ENCODE measurements around the gene TENM4.

TENM4 gene

DNA sequence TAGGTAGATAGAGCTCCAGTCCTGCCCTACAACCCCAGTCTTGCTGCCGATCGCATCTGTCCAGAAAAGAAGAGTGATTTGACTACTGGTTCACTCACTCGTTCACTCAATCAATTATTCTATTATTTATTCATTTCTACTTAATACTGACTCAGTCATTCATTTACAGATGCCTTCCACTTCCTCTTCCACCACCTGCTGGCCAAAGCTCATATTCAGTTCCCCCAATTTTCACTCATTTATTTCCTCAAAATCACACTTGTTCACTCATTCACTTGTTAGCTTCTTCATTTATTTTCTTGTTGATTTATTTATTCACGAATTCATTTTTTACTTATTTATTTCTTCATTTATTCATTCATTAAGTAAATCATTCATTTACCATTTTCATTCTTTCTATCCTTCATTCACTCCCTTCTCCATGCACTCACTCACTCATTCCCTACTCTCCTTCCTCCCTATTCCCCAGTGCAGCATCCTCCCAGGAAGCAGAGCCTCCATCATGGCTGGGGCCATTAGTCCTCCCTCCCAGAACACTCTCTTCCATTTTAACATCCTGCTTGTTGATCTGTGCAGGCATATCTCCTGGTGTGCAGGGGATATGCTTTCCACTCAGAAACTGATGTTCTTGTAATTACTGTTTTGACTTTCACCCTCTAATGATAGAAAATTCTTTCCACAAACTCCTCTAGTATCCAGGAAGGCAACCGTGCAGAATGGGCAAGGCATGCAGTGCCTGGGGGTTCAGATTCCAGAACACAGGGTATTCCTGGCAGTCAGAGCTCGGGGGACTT is 281.0 kb downstream of the TENM4 start:
- no peak for DNase-seq

DNA sequence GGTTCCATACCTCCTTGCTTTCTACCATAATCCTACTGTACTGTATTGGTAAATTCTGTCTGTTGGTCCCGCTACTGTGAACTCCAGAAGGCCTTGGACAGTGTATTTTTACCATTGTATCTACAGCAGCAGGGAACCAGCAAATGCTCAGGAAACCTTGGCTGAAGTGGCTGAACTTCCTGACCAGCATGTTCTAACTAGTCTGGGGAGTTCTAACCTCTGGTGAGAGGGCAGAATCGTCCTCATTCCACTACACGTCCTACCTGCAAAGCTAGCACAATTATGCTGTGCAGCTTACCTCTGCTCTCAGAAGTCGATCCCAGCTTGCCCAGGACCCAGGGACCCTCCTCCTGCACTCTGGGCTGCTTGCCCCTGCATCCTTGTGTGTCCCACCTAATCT is 283.1 kb downstream of the TENM4 start:
- DNase-seq: no peak

DNA sequence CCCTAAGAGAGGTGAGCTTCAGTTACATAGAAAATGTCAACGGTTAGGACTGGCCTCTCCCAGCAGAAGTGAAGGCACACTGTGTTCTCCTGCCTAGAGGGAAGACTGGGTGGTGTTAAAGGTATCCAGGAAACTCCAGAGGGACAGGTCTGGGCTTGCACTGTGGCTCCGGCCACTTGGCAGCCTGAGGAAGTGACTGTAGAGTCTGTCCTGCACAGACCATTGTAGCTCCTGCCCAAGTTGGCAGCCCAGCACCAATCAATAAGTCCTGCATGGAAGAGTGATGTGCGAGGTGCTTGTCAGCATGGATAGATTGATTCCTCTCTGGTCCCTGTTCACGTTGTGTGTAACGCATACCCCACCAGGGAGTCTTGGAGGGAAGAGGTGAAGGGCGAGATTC is 284.8 kb downstream of the TENM4 start:
- no peak for DNase-seq

DNA sequence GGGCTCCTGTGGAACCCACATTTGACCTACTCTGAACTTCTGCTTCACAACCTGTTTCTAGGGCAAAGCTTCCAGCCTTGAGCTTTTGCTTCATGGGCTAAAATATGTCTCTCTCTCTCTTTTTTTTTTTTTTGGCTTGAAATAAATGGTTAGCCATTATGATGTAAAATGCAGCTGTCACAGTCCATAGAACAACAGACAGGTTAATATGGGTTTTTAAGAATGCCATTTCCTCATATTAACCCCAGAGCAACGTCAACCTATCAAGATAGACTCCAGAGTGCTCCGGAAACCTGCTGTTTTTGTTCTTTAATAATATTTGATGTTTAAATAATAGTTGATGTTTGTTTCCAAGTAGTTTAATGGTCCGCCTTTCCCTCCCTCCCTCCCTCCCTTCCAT is 285.6 kb downstream of the TENM4 start:
- DNase-seq: no peak

DNA sequence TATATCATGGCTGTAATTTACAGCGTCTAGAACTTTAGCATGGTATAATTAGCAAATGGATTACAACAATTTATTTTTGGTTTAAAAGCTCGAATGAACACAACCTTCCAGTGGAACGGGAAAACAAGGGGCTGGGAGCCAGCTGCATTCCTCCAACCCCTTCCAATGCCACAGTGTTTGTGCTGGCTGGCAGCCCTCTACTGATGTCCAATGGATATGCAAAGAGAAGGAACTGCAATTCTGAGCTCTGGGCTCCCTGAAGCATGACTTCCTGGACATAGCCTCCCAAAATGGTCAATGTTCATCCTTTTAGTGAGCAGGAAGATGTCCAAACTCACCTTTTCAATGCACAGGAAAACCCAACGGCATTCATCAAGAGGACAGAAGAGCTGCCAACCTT is 288.3 kb downstream of the TENM4 start:
- no peak for DNase-seq

DNA sequence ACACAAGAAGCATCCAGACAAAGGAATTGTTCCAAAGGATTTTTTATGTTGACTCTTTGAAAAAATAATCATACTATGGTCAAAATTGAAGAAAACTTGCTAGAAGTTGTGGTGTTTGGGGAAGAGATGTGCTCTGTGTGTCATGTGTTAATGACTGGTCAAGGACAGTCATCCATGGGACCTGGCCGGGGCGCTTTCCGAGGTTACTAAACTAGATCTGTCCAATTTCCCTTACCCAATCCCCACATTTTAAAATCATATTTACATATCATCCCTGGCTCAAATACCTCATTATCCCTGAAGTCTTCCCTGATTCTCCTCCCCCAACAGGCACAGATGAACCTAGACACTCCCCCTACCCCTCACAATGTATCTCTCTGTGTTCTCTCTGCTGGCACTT is 289.4 kb downstream of the TENM4 start:
- DNase-seq: no peak

DNA sequence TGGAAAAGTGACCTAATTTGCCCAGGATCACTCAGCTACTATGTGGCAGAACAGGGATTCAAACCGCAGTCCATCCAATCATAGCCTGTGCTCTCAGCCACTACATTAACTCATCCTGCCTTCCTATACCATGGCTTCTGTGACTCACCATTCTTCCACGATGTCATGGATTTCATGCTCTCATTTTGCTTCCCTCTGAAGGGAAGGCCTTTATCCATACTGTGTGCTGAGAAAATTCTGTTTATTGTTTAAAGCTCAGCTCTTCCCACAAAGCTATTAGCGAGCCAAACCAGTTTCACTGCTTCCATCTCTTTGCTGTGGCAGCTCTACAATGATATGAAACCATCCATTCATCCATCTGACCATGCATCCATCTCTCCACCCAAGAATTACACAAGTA is 289.9 kb downstream of the TENM4 start:
- no peak for DNase-seq

DNA sequence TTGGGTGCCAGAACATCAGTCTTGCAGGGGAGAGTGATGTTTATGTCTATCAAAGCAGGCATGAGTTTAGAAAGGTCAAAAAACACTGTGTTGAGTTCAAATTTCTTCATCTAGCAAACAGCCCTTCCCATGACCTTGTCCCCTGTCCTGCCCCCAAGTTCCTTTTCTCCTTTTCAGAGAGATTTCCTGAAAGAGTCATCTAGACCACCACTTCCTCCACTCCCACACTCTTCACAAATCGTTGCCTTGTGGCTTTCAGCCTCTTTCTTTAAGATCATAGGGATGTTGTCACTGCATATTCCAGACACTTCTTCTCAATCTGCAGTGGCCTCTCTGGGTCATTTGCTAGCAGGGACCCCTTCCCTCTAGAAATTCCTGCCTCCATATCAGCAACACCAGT is 290.5 kb downstream of the TENM4 start:
- DNase-seq: no peak

DNA sequence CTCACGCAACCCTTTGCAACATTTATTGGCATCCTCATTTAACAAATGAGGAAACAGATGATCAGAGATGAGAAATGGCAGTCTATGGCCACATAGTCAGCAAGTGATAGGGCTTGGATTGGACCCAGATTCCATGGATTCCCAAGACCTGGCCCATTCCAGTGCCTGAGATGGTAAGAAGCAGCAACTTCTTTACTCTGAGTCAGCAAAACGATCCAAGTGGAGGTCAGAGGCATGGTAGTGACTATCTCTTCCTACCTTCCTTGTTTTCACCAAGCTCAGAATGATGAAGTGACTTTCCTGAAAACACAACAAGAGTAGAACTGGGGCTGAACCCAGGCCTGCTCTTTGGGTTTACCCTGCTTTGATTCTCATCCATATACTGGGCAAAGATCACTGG is 293.1 kb downstream of the TENM4 start:
- no peak for DNase-seq

DNA sequence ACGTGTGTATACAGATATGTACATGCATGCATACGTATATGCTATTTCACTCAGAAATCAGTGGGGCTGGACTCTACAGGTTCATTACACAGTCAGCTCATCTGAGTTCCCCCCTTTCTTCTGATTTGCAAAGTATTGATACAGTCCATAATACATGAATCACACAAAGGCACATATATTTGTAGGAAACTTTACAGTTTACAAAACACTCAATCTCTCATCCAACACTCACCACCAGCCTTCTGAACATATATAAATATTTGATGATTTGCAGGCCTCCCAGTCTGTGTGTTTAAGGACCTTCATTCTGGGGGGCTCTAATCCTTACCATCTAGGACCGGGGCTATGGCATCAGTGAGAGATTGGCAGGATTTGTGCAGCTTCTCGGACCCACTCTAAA is 293.8 kb downstream of the TENM4 start:
- no peak for DNase-seq

DNA sequence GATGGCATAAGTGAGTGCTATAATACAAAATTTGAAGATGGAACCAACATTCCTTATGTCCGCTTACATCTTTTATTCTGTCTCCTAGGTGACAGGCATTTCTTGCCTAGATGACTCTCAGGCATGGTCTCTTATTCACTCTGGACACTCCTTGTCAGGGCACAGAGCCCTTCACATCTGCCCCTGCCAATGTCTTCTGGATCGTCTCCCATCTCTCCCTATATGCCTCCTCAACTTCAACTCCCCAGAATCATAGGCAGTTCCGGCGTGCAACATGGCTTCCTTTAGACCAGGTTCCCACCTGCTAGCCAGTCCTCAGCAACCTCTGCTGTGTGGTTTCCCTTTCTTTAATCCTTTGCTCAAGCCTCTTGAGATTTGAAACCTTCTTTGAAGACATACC is 300.9 kb downstream of the TENM4 start:
- DNase-seq: no peak

DNA sequence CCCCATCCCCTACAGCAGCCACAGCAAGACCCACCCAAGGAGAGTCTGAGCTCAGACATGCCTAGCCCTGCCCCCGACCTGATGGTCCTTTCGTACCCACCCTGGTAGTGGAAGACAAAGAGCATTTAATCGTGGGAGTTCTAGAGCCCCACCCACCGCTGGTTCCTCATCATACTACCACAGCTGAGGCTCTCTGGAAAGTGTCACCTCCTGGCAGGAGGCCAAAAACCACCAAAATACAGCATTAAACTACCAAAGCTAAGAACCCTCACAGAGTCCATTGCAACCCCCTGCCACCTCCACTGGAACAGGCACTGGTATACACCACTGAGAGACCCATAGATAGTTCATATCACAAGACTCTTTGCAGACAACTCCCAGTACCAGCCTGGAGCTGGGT is 311.1 kb downstream of the TENM4 start:
- DNase-seq: no peak

DNA sequence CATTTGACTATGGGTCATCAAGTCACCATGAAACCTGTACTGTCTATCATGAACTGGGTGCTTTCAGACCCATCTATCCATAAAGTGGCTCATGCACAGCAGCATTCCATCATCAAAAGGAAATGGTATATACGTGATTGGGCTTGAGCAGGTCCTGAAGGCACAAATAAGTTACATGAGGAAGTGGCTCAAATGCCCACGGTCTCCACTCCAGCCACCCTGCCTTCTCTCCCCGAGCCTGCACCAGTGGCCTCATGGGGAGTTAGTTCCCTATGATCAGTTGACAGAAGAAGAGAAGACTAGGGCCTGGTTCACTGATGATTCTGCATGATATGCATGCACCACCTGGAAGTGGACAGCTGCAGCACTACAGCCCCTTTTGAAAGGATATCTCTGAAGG is 312.5 kb downstream of the TENM4 start:
- no peak for DNase-seq

DNA sequence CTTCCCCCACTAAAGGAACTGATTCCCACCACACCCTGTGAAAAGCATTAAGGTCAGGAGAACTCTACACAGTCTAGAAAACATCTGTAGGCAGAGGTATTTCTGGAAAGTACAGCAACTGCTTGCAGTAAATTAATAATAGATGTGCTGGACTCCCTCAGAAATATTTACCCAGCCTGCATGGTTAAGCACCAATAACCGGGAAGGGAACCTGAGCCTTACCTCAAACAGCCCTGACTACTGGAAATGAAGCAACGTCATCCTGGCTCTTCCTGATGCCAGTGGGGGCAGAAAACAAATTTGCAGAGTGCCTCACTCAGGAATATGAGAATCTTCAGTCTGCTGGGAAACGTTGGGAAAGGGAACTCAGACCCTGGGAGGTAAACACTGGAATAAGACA is 318.1 kb downstream of the TENM4 start:
- no peak for DNase-seq

DNA sequence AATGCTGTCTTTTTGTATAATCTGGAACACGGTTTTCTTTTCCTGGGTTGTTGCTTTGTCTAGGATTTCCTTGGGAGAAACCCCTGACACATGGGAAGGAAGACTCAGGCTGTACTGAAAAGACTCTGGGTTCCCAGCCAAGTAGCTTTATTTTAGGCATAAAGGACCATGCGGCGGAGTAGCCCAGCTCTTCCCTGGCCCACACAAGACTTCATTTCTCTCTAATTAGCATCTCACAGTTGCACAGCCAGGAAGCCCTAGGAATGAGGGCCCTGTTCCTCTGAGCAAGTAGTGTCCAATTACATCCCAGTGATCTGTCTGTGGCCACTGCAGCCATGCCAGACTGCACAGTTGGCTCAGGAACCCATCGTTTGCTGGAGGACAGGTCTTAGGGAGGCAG is 319.5 kb downstream of the TENM4 start:
- DNase-seq: no peak

DNA sequence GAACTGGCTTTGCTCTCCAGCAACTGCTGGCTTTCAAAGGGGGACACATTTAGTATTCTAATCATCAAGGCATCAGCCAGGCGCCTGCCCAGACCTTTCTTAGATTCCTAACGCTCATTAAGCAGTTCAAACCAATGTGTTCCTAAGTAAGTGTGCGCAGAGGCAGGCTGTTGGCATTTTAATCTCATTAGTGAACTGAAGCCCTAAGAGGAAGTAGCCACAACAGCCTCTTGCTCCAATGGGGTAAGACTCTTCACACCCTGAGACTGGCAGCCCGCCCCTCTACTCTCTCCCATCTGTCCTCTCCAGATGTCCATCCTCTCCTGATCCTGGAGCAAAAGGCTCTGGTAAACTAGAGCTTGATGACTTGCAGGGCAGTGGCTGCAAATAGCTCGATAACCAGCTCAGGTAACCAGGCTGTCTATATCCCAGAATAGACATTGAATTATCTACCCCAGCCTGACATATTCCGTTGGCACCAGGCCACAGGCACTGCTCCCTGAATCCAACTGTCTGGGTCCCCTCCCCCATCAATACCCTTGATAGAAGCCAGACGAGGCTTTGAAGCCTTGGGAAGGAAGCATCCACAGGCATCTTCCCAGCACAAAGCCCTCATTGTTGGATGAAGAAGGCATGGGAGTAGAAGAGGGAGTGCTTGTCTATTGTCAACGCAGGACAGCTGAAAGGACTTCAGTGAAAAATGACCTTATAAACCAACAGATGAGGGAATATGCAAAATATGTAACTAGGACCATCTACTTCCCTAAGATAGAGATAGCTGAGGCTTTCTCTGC is 321.1 kb downstream of the TENM4 start:
- DNase-seq: no peak

DNA sequence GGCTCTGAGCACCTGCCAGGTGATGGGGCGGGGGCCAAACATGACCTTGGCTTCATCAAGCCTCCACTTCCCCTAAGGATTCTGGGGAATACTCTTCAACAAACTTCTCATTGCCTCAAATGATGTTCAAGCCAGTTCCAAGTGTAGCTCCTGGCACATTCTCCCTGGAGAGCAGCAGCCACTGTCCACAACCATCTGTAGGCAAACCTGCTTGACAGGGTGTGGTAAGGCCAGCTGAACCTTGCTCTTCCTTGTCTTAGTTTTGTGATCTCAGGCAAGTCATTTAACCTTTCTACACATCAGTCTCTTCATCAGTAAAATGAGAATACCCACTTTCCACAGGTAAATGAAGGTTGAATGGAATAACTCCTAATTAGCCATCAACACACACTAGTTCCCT is 323.3 kb downstream of the TENM4 start:
- no peak for DNase-seq

DNA sequence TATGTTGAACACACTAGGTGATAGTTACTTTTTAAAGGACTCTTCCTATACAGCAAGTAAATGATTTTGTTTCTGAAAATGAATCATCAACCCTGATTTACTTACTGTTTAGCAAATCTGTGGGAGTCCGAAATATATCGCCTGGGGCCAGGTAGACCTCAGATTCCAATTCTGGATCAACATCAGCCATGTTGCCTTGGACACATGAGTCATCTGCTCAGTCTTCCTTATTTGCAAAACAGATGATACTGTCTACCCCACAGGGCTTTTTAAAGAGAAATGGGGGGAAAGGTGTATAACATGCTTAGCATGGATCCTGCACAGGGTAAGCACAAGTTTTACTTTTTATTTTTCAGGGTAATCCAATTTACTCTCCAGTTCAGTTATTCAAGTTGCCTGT is 324.2 kb downstream of the TENM4 start:
- DNase-seq: no peak

DNA sequence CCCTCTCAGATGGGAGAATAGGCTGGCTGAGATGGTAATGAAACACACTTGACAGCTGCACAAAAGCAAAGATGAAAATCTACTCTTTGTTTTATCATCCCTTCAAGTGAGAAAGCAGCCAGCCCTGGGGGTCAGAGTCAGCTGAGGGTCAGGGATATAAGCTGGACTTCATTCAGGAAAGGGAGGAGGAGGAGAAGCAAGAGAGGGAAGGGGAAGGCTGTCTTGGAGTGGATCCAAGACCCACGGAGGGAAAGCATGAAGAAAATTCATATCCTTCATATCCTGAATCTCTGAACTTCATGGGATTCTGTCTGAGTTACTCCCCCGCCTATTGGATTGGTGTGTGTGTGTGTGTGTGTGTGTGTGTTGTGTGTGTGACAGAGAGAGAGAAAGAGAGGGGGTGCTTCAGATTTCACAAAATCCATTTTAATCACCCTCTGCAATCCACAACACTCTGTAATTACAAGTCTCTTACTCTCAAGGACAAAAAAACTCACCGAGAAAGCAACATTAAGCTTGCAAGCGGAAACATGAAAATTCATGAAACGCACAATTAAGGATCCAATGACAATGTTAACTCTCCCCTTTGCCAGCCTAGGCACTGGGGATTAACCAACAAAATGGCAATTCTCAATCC is 327.7 kb downstream of the TENM4 start:
- no peak for DNase-seq

DNA sequence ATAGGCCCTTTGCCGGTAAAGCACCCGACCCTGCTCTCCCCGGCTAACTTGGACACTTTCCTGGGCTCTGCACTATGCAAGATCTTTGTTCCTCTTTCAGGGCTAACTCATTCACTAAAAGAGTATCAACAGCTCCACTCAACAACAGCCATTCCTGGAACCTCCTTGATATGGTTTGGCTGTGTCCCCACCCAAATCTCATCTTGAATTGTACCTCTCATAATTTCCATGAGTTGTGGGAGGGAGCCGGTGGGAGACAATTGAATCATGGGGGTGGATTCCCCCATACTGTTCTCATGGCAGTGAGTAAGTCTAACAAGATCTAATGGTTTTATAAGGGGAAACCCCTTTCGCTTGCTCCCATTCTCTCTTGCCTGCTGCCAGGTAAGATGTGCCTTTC is 330.0 kb downstream of the TENM4 start:
- DNase-seq: no peak

DNA sequence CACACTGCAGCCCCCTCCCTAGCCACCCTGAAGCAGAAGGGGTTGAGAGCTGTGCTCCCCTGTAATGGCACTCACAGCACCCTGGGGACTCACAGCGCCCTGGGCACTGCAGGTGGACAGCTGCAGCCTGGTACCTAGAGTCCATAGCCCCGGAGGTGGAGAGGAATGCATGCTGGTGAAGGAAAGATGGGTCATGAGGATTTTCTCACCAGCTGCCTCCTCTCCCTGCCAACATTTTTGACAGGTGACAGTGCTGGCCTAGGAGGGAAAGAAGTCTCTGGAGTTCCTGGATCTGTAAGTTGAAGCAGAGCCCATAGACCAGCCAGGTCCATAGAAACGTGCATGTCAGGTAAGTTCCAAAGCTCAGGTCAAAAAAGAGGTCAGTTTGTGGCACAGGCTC is 330.5 kb downstream of the TENM4 start:
- DNase-seq: no peak

DNA sequence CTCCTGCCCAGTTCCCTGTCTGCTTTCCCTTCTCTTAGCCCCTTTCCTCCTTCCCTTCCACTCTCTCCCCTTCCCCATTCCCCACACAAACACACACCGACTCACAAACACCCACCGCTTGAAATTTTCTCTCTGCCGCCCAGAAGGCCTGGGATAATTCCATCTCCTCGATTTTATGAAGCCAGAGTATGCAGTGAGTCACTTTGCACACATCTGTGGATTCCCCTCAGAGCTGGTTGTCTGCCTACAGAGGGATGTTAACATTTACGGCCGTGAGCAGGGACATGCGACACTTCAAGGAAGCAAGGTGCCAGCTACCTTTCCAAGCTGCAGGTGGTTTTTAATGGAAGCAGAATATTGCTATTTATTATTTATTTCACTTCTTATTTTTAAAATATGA is 332.0 kb downstream of the TENM4 start:
- DNase-seq: no peak

DNA sequence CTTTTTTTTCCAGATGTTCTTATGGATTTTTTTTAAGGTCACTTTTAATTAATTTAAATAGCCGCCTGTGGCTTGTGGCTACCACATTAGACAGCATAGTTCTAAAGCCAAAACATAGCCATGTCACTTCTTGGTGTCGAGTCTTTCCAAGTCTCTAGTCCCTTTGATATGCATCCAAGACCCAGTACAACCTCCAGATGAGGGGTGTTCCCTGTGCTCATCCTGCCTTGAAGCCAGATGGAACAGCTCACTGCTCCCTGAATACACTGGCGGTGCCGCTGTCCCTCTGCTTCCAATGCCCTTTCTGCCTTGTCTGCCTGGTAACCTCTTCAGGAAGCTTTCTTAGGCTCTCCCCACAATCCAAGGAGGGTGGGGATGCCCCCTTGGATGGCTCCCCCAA is 338.0 kb downstream of the TENM4 start:
- DNase-seq: no peak

DNA sequence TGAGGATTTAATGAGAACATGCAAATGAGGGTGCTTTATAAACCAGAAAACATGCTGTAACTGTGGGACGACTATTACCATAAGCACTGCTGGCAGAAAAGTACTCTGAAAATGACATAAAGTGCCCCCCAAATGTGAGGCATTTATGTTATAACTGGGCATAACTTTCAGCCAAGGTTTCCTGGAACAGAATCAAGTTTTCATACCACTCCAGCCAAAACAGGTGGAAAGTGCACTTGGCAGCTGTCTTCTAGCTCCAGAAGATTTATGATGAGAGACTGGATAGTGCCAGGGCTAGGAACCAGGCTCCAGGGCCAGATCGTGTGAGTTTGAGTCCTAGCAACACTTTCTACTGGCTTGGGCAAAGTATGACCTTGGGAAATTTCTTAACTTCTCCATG is 339.2 kb downstream of the TENM4 start:
- DNase-seq: no peak

Data from activated CD4-positive, alpha-beta T cell treated with anti-CD3 and anti-CD28 coated beads, Interleukin-2, amount 50 U/mL, for 4 hours (primary cell).